Measurements from ENCODE around the gene USP7.
"Not testable (repeated sequence)": the region's sequence is repeated elsewhere in the genome, so short reads cannot be mapped to it uniquely, and the experiment has no call there.

The USP7 gene

GRCh38 chr16:8886593-8887430, 76.9 kb downstream of the USP7 start:
- FAIRE-seq, result no peak

DNA sequence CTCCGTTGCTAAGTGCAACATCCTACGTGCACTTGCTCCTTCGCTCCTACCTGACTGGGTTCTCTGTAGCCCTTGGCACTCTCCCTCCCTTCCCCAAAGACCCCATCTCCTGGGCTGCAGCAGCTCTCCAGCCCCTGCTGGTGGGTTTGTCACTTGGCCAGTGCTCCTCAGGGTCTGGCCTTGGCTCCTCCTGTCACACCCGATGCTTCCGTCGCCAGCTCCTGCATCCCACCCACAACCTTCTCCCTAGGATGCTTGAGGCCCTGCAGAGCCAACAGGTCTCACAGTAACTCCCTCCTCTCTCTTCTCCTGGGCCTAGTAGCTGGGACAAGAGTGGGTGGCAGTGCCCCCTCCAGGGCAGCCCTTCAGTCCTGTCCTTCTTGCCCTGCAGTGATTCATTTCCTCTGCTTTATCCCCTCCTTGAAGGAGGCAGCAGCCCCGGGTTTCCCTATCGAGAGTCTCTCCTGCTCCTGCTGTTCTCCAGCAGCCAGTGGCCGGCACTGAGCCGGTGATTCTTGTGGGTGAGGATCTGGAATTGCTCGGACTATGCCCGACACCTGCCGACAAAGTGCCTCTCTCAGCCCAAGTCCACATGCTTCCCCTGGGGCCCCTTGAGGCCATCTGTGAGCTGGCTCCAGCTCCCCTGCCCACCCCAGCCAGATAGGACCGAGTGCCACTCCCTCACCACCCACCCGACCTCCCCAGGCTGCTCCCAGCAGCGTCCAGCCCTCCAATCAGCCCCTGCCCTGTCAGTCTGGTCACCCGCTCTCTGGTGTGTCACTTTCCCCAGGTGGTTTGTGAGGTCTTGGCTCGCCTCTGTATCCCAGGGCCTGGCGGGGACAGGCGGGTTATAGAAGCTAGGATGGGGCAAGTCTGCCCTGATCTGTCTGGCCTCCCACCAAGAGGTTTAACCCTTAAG, 77.8 kb downstream of the USP7 start:
- FAIRE-seq (no peak), DNase-seq (ENCODE audit: insufficient read length, low spot score) (no peak)

More at GRCh38 chr16:8886593-8887430, 76.9 kb downstream of the USP7 start:
- DNase-seq (ENCODE audit: insufficient read length, low spot score), result no peak

DNA sequence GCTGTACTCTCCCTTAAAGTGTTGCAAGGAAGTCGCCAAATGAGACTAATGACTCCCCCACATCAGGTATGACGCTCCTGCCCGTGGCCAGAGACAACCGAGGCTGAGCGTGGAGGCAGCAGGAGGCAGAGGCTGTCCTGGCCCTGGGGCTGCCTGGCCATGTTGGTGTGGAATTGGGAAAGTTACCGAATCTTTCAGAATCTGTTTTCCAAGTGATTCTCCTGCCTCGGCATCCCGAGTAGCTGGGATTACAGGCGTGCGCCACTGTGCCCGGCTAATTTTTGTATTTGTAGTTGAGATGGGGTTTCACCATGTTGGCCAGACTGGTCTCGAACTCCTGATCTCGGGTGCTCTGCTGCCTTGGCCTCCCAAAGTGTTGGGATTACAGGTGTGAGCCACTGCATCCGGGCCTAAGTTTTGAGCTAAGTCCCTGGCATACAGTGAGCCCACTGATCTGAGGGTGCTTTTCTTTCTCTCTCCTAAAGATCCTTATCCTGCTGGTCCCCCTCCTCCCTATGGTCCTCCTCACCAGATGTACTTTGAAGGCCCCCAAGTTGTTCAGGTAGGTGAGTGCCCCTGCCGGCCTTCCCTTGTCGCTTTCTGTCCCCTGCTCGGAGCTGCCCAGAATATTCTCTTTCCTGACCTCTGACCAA, 80.9 kb downstream of the USP7 start:
- FAIRE-seq (no peak), DNase-seq (ENCODE audit: insufficient read length, low spot score) (no peak)

- FAIRE-seq (no peak), DNase-seq (ENCODE audit: insufficient read length, low spot score) (no peak)
Measured at GRCh38 chr16:8882041-8882617, 81.6 kb downstream of the USP7 start, which contains the start of gene LITAFD. TSS of gene LITAFD (plus strand) at chr16:8882351. CDS start at chr16:8884356, 2,005 bp downstream.

DNA sequence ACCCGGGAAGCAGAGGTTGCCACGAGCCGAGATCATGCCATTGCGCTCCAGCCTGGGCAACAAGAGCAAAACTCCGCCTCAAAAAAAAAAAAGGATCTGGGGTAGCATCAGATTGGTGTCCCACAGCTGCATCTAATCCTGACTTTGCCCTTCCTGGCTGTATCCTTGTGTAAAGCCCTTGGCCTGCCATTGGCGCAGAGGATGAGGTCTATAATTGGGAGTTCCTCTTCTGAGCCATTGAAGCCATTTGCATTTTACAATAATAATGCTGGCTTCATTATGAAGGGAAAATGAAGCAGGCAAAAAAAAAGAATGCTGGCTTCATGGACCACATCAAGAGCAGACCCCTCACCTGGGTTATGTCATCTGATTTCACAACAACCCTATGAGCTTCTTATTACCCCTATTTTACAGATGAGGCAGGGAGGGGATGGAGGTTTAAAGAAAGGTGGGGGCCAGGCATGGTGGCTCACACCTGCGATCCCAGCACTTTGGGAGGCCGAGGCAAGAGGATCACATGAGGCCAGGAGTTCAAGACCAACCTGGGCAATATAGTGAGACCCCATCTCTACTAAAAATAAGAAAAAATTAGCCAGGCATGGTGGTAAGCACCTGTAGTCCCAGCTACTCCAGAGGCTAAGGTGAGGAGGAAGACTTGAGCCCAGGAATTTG, 82.7 kb downstream of the USP7 start:
- no peak for DNase-seq (ENCODE audit: insufficient read length, low spot score)
- no peak for FAIRE-seq

GRCh38 chr16:8878523-8878911, 85.2 kb downstream of the USP7 start:
- no peak for FAIRE-seq
- no peak for DNase-seq (ENCODE audit: insufficient read length, low spot score)

GRCh38 chr16:8877894-8878522, 85.7 kb downstream of the USP7 start:
- DNase-seq (ENCODE audit: insufficient read length, low spot score) (no peak), FAIRE-seq (no peak)

GRCh38 chr16:8875317-8875716, 88.4 kb downstream of the USP7 start:
- FAIRE-seq; DNase-seq (ENCODE audit: insufficient read length, low spot score): not testable (repeated sequence)

- DNase-seq (ENCODE audit: insufficient read length, low spot score) (no peak), FAIRE-seq (no peak)
Measured at GRCh38 chr16:8874388-8874787, 89.3 kb downstream of the USP7 start.

DNA sequence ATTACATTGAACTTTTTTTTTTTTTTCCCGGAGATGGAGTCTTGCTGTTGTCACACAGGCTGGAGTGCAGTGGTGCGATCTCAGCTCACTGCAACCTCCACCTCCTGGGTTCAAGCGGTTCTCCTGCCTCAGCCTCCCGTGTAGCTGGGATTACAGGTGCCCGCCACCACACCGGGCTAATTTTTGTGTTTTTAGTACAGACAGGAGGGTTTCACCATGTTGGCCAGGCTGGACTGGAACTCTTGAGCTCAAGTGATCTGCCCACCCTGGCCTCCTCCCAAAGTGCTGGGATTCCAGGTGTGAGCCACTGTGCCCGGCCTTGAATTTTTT, 89.9 kb downstream of the USP7 start:
- DNase-seq (ENCODE audit: insufficient read length, low spot score); FAIRE-seq: not testable (repeated sequence)

DNA sequence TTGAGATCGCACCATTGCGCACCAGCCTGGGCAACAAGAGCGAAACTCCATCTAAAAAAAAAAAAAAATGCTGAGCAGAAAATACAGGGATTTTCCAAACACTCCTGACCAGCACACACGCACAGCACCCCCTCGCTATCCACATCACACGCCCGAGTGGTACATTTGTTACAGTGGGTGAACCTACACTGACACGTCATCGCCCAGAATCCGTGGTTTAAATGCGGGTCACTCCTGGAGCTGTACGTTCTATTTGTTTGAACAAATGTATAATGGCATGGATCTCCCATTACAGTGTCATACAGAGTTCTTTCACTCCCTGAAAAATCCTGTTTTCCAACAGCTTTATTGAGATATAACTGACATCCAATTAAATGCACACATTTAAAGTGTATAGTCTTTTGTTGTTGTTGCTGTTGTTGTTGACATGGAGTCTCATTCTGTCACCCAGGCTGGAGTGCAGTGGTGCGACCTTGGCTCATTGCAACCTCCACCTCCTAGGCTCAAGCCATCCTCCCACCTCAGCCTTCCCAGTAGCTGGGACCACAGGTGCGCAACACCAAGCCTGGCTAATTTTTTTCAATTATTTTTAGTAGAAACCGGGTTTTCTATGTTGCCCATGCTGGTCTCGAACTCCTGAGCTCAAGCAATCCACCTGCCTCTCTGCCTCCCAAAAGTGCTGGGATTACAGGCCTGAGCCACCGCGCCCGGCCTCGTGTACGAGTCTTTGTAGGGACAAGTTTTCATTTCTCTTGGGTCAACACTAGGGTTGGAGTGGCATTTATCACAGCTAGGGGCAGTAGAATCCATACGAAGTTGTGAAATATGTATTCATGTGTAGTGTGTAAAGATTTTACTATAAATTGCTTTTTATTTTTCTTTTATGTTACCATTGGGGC, 90.5 kb downstream of the USP7 start:
- DNase-seq (ENCODE audit: insufficient read length, low spot score) (no peak), FAIRE-seq (no peak)

DNA sequence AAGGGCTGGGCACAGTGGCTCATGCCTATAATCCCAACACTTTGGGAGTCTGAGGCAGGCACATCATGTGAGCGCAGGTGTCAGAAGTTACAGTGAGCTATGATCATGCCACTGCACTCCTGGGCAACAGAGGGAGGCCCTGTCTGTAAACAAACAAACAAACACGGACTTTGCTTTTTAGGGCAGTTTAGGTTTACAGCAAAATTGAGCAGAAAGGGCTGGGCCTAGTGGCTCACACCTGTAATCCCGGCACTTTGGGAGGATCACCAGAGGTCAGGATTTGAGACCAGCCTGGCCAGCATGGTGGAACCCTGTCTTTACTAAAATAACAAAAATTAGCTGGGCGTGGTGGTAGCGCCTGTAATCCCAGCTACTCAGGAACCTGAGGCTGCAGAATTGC, 91.6 kb downstream of the USP7 start:
- FAIRE-seq (no peak), DNase-seq (ENCODE audit: insufficient read length, low spot score) (no peak)

GRCh38 chr16:8869988-8870241, 93.8 kb downstream of the USP7 start:
- not testable (repeated sequence) for DNase-seq (ENCODE audit: insufficient read length, low spot score); FAIRE-seq

GRCh38 chr16:8869212-8869987, 94.3 kb downstream of the USP7 start:
- DNase-seq (ENCODE audit: insufficient read length, low spot score) (no peak), FAIRE-seq (no peak)

DNA sequence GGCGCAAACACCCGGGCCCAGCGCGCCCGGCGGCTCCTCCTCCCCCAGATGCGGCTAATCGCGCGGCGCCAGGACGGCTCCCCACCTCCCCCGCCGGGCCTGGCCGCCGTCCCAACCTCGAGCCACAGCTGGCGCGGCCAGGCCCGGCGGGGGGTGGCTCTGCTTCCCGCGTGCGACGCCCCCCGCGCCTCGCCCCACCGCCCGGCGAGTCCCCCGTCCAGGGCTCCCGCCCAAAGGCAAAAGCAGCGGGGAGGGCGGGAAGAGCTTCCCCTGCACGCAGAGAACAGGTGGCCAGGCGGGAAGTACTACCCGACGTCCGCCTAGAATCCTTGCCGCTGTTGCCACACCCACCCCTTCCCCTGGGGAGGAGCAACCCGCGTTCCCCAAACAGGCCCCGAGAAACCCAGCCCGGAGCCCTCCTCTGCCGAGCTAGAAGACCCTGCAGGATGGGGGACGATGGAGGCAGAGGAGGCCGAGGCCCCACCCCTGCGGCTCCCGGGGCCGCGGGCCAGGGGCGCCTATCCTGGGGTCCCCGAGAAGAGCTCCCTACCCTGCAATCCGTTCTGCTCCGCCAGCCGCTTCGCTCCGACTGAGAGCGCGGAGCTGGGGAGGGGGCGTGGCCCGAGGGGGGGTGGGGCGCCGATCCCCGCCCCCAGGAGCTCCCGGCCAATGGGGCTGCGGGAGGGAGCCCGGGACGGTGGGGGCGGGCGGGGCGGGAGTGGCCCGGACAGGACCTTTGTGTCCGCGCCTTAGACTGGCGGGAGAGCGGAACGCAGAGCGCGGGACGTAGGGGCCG, 95.1 kb downstream of the USP7 start, which contains the start of gene CARHSP1:
CARHSP1 (minus strand) TSS at position 591 of the 796 bp plus-strand sequence. CDS start 9,678 bp downstream, outside the sequence.
- DNase-seq (ENCODE audit: insufficient read length, low spot score) (peak; percentile 91), FAIRE-seq (peak; percentile 58)

DNA sequence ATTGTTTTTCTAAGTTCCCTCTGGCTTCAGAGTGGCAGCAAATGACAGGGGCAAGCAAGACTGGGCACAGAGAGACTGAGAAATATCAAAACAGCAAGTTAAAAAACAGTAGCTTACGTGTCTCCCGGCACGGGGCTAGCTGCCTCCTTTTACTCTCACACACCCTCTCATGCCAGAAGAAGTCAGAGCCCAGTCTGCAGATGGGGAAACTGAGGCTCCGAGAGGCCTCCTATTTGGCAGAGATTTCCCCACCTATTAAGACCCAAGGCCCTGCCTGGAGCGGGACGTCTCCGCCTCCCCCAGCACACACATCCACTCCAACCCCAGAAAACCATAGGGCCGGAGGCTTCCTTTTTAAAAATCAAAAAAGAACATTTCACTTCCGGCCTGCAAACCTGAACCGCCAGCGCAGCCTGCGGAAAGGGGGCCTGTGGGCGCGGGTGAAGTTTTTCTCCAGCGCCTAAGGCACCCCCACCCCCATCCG, 95.7 kb downstream of the USP7 start:
- DNase-seq (ENCODE audit: insufficient read length, low spot score), result no peak

More for the DNA sequence above, 95.7 kb downstream of the USP7 start:
- no peak for FAIRE-seq

Data from GM19239 (cell line).